ENCODE data around the gene KPNA2. TPM values are rescaled to one million over a fixed set of nuclear protein-coding genes. Genes with fewer than 3 reads are reported as not detected.
"Not testable (repeated sequence)": the region's sequence is repeated elsewhere in the genome, so short reads cannot be mapped to it uniquely, and the experiment has no call there.

The KPNA2 gene
- total RNA-seq, 1 donor from 2014 or later: 95.4 TPM

DNA sequence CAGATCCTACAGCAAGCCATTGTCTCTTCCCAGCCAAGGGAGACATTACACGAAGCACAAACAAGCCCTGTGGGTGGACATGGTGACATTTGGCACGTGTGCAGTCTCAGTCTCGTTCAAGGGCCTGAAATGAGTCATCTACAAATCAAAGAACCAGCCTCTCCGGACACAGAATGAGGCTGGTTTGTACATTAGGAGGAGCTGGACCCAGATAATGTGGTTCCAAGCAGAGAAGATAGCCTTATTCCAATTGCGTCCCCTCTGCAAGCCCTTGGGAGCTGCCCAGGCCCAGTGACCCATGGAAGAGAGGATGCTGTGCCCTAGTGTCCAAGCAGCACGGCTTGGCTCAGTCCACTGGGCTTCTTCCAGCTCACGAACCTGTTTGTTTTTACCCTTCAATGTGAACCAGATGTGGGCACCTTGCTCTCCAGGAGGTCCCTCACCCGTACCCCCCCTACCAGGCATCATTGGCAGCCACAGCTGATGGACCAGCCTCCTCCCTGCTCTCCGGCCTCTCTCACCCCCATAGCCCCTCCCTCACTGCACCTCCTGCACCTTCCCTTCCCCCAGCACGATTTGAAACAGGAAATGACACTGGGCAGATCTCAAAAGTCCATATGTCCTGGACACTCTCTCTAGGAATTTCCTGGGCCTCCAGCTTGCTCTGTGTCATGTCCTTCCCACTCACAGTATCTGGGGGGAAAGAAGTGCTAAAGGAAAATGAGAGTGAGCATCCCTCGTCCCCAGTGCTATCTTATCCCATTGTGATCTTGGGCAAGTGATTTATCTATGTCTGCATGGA, 26.2 kb downstream of the KPNA2 start:
- TF ChIP-seq, protein P1, sequence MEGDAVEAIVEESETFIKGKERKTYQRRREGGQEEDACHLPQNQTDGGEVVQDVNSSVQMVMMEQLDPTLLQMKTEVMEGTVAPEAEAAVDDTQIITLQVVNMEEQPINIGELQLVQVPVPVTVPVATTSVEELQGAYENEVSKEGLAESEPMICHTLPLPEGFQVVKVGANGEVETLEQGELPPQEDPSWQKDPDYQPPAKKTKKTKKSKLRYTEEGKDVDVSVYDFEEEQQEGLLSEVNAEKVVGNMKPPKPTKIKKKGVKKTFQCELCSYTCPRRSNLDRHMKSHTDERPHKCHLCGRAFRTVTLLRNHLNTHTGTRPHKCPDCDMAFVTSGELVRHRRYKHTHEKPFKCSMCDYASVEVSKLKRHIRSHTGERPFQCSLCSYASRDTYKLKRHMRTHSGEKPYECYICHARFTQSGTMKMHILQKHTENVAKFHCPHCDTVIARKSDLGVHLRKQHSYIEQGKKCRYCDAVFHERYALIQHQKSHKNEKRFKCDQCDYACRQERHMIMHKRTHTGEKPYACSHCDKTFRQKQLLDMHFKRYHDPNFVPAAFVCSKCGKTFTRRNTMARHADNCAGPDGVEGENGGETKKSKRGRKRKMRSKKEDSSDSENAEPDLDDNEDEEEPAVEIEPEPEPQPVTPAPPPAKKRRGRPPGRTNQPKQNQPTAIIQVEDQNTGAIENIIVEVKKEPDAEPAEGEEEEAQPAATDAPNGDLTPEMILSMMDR (IDR thresholded peaks at IDR 0.05): no peak
- peaks cover 9% of the 10 kb centered on the region for H3K4me1 Mint-ChIP-seq (ENCODE audit: low read depth)
- DNase-seq (ENCODE audit: low spot score): no peak
- no peak overlapping the region for H3K4me3 Mint-ChIP-seq (ENCODE audit: unreplicated experiment)
- H3K27me3 Mint-ChIP-seq (ENCODE audit: low read depth): no peaks in the 10 kb centered on the region
- no peak overlapping the region for H3K27ac Mint-ChIP-seq (ENCODE audit: unreplicated experiment)
- H3K9me3 Mint-ChIP-seq (ENCODE audit: low read depth): no peaks in the 10 kb centered on the region
- H3K36me3 Mint-ChIP-seq (ENCODE audit: low read depth): no peaks in the 10 kb centered on the region

DNA sequence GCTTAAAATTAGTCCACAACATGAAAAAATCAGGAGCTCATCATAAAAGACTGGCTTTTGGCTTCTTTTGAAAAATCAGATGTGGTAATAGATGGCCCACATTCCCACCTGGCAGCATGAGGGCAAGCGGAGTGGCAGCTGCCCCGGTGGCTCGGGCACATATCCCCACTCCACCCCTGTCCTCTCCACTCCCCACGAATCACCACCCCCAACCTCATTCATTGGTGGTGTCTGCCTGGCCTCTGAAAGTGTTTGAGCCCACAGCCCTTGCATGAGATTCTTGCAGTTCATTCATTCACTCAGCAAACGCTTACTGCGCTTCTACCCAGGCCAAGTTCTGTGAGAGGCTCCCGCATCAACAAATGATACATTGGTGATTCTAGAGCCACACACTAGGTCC, 29.8 kb downstream of the KPNA2 start:
- H3K27ac Mint-ChIP-seq (ENCODE audit: unreplicated experiment); H3K36me3 Mint-ChIP-seq (ENCODE audit: low read depth); H3K4me3 Mint-ChIP-seq (ENCODE audit: unreplicated experiment); H3K9me3 Mint-ChIP-seq (ENCODE audit: low read depth); DNase-seq (ENCODE audit: low spot score); H3K27me3 Mint-ChIP-seq (ENCODE audit: low read depth): not testable (repeated sequence)
- H3K4me1 Mint-ChIP-seq (ENCODE audit: low read depth): peaks cover 15% of the 10 kb centered on the region

DNA sequence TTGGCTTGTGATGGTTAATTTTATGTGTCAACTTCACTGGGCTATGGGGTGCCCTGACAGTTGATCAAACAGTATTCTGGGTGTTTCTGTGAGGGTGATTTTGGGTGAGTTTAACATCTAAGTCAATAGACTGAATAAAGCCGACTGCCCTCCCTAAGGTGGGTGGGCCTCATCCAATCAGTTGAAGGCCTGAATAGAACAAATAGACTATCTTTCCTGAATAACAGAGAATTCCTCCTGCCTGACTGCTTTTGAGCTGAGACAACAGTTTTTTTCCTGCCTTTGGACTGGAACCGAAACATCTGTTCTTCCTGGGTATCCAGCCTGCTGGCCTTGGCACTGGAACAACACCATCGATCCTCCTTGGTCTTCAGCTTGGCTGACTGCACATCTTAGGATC, 33.0 kb downstream of the KPNA2 start:
- not testable (repeated sequence) for H3K27me3 Mint-ChIP-seq (ENCODE audit: low read depth); H3K36me3 Mint-ChIP-seq (ENCODE audit: low read depth)

DNA sequence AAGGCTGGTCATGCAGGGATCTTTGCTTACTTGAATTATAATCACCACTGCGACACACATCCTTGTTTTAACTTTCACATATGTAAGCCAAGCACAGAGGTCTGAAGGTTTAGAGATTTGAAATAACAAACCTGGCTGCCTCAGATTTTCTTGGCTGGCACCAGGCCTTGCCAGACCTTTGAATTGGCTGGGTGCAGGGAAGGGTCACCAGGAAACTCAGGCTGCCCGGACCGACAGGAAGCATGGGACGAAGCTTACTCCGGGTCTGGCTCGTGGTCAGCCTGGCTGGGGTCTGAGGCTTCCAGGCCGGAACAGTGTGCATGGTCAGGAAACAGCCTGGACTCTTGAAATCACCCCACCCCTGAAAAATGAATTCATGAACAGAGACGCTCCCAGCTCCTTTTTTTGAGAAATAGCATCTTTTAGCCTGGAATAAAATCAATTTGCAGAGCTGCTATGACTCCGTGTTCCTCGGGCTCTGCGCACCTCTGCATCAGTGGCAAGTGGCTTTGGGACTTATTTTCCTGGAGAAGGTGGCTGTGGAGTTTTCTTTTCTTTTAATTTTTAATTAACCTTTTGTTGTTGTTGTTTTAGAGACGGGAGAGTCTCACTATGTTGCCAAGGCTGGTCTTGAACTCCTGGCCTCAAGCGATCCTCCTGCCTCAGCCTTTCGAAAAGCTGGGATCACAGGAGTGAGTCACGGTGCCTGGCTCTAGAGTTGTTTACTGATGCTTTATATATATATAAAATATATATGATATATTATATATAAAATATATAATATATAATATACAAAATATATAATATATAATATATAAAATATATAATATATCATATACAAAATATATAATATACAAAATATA, 35.3 kb downstream of the KPNA2 start:
- not testable (repeated sequence) for H3K36me3 Mint-ChIP-seq (ENCODE audit: low read depth); H3K27me3 Mint-ChIP-seq (ENCODE audit: low read depth); DNase-seq (ENCODE audit: low spot score); H3K4me3 Mint-ChIP-seq (ENCODE audit: unreplicated experiment); H3K9me3 Mint-ChIP-seq (ENCODE audit: low read depth); H3K27ac Mint-ChIP-seq (ENCODE audit: unreplicated experiment)
- H3K4me1 Mint-ChIP-seq (ENCODE audit: low read depth): peaks cover 12% of the 10 kb centered on the region

More for the DNA sequence above, 33.0 kb downstream of the KPNA2 start:
- H3K27ac Mint-ChIP-seq (ENCODE audit: unreplicated experiment); DNase-seq (ENCODE audit: low spot score); H3K4me3 Mint-ChIP-seq (ENCODE audit: unreplicated experiment); H3K9me3 Mint-ChIP-seq (ENCODE audit: low read depth): not testable (repeated sequence)
- H3K4me1 Mint-ChIP-seq (ENCODE audit: low read depth): peaks cover 12% of the 10 kb centered on the region

DNA sequence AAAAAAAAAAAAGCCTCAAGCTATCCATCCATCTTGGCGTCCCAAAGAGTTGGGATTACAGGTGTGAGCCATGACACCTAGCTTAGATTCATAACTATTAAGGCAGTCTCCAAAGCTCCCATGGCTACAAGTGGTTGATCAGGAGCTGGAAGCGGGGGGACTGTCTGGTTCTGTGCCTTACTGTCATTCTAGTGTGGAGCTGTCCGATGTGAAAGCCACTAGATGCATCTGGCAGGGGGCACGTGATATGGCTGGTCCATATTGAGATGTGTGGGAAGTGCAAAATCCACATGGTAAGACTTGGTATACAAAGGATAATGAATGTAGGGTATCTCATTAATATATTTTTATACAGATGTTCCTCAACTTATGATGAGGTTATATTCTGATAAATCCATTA, 38.7 kb downstream of the KPNA2 start:
- H3K36me3 Mint-ChIP-seq (ENCODE audit: low read depth): no peaks in the 10 kb centered on the region
- peaks cover 13% of the 10 kb centered on the region for H3K4me1 Mint-ChIP-seq (ENCODE audit: low read depth)
- no peak for DNase-seq (ENCODE audit: low spot score)
- H3K27ac Mint-ChIP-seq (ENCODE audit: unreplicated experiment): no peak overlapping the region
- H3K9me3 Mint-ChIP-seq (ENCODE audit: low read depth): no peaks in the 10 kb centered on the region
- H3K27me3 Mint-ChIP-seq (ENCODE audit: low read depth): no peaks in the 10 kb centered on the region
- TF ChIP-seq, protein P1 (IDR thresholded peaks at IDR 0.05): no peak
- no peak overlapping the region for H3K4me3 Mint-ChIP-seq (ENCODE audit: unreplicated experiment)

DNA sequence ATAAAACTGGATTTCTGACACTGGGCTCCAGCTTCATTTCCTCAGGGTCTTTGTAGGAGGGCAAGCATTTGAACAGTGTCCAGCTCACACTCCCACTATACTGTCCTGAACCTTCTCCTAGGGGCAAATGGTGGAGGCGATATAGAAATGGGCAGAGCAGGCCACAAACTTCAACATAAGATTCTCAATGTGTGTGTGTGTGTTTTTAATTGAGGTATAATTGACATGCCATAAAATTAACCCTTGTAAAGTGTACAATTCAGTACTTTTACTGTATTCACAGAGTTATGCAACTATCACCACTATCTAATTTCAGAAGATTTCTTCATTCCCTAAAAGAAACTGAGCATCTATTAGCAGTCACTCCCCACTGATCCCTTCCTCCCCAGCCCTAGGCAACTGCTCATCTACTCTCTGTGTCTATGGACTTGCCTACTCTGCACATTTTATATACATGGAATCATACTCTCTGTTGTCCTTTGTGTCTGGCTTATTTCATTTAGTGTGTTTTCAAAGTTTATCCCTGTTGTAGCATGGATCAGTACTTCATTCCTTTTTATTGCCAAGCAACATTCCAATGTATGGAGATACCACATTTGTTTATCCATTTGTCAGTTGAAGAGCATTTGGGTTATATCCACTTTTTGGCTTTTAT, 40.5 kb downstream of the KPNA2 start:
- not testable (repeated sequence) for H3K4me3 Mint-ChIP-seq (ENCODE audit: unreplicated experiment); H3K27me3 Mint-ChIP-seq (ENCODE audit: low read depth); H3K27ac Mint-ChIP-seq (ENCODE audit: unreplicated experiment); H3K36me3 Mint-ChIP-seq (ENCODE audit: low read depth); DNase-seq (ENCODE audit: low spot score); H3K9me3 Mint-ChIP-seq (ENCODE audit: low read depth); H3K4me1 Mint-ChIP-seq (ENCODE audit: low read depth)

DNA sequence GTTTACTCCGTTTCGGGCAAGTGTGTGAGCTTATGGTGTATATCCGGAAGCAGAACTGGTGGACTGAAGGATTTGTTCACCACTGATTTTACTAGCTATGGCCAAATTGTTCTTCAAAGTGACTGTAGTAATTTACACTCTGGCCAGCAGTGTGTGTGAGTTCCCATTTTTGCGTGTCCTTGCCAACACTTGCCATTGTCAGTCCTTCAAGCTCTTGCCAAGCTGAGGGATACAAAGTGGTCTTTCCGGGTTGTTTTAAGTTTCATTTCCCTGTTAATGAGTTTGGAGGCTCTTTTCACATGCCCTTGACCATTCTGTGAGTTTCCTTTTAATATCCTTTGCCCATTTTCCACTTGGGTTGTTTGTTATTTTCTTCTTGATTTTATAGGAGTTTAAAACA, 42.0 kb downstream of the KPNA2 start:
- not testable (repeated sequence) for H3K27ac Mint-ChIP-seq (ENCODE audit: unreplicated experiment); H3K9me3 Mint-ChIP-seq (ENCODE audit: low read depth); H3K36me3 Mint-ChIP-seq (ENCODE audit: low read depth); H3K4me1 Mint-ChIP-seq (ENCODE audit: low read depth); H3K4me3 Mint-ChIP-seq (ENCODE audit: unreplicated experiment); DNase-seq (ENCODE audit: low spot score); H3K27me3 Mint-ChIP-seq (ENCODE audit: low read depth)

Data from chondrocyte (in vitro differentiated cells).